ENCODE measurements around the gene SMIM1. TPM values are rescaled to one million over a fixed set of nuclear protein-coding genes. Genes with fewer than 3 reads are reported as not detected.

Gene SMIM1
- polyA plus RNA-seq, 1 donor (not counting 4 experiments of a cell fraction or from before 2014, with no cell fraction given): 0.79 TPM

DNA sequence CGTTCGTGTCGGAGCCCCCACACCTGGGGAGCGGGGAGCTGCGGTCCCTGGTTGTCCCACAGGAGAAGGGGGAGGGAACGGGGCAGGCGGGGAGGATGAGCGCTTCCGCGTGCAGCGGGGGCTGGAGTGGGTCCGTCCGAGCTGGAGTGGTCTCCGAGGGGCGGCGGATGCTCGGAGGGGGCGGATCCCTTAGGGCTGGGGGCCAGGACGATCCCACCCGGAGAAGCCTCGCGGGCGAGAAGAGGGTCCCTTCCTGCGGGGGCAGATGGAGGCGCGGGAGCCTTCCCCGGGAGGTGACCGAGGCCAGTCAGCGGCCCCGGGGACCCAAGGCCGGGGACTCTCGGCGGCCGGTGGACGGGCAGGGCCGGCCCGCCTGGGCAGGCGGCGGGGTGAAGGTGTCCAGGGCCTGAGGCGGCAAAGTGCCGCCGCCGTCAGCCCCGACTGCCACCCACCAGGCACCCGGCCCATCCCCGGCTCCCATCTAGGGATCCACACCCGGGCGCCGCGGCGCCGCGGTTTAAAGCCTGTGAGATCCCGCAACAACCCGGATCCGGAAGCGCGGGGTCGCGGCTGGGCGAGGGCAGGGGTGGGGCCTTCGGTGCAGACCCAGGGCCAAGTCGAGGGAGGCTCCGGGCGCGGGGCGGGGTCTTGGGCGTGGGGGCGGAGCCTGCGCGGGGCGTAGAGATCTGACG lies 25.6 kb upstream of the SMIM1 start:
- peak overlapping the region; percentile 19 for H2AFZ ChIP-seq (ENCODE audit: control insufficient read depth, low read length)
- H3K9ac ChIP-seq (ENCODE audit: control insufficient read depth, extremely low read depth, insufficient read depth, low read length): peak overlapping the region; percentile 54
- H3K27me3 ChIP-seq (ENCODE audit: control insufficient read depth, extremely low read depth, insufficient read depth, low read length): peaks cover 5% of the 10 kb centered on the region
- peaks cover 2% of the 10 kb centered on the region for H3K9me1 ChIP-seq (ENCODE audit: control insufficient read depth, extremely low read depth, insufficient read depth, low read length)
- no peaks in the 10 kb centered on the region for H3K79me2 ChIP-seq (ENCODE audit: control insufficient read depth, insufficient read depth, low read length)
- H3K9me3 ChIP-seq (ENCODE audit: control insufficient read depth, low read depth, low read length): no peaks in the 10 kb centered on the region
- TF ChIP-seq, protein P1, sequence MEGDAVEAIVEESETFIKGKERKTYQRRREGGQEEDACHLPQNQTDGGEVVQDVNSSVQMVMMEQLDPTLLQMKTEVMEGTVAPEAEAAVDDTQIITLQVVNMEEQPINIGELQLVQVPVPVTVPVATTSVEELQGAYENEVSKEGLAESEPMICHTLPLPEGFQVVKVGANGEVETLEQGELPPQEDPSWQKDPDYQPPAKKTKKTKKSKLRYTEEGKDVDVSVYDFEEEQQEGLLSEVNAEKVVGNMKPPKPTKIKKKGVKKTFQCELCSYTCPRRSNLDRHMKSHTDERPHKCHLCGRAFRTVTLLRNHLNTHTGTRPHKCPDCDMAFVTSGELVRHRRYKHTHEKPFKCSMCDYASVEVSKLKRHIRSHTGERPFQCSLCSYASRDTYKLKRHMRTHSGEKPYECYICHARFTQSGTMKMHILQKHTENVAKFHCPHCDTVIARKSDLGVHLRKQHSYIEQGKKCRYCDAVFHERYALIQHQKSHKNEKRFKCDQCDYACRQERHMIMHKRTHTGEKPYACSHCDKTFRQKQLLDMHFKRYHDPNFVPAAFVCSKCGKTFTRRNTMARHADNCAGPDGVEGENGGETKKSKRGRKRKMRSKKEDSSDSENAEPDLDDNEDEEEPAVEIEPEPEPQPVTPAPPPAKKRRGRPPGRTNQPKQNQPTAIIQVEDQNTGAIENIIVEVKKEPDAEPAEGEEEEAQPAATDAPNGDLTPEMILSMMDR (optimal IDR thresholded peaks at IDR 0.05 in 1 of 3, IDR thresholded peaks at IDR 0.05 in 1 of 3, conservative IDR thresholded peaks at IDR 0.05 in 1 of 3; ENCODE audit: extremely low read depth in 1 of 3, insufficient read depth in 2 of 3, low read length in 3 of 3): no peak
- TF ChIP-seq EZH2 (IDR thresholded peaks at IDR 0.05; ENCODE audit: low read length): no peak
- H3K4me1 ChIP-seq (ENCODE audit: control insufficient read depth, extremely low read depth, insufficient read depth, low read length): peaks cover 17% of the 10 kb centered on the region
- no peaks in the 10 kb centered on the region for H4K20me1 ChIP-seq (ENCODE audit: control insufficient read depth, extremely low read depth, insufficient read depth, low read length)
- H3K4me2 ChIP-seq (ENCODE audit: control insufficient read depth, extremely low read depth, insufficient read depth, low read depth, low read length): peak overlapping the region; percentile 84
- dilution Hi-C loops (cut with MboI; ENCODE audit: extremely low pct_ligation_motif_present, low sequenced_read_pairs): no loop called here
- peaks cover 3 to 6% of the 10 kb centered on the region in 2 experiments for H3K36me3 ChIP-seq (ENCODE audit: control insufficient read depth in 2 of 2, extremely low read depth in 1 of 2, insufficient read depth in 2 of 2, low read length in 2 of 2)
- peak; percentile 45 for DNase-seq (ENCODE audit: low read depth, low spot score)
- H3K4me3 ChIP-seq (ENCODE audit: control insufficient read depth in 2 of 3, extremely low read depth in 1 of 3, insufficient read depth in 2 of 3, low read depth in 1 of 3, low read length in 3 of 3): peak overlapping the region; percentile 56 to 68 (median 61)
- no peak overlapping the region for H3K27ac ChIP-seq (ENCODE audit: control insufficient read depth, insufficient read depth, low read length)
- no peak for FAIRE-seq

DNA sequence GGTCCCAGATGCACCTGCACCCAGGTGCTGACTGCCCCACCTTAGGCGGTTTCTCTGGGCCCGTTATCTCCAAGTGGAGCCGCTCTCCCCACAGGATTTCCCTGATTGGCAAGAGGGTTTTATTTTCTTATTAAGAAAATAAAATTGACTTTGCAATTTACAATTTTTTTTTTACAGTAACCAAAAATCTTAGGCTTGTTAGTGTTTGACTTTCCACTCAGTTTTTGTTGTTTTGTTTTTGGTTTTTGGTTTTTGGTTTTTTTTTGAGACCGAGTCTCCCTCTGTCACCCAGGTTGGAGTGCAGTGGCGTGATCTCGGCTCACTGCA lies 25.1 kb upstream of the SMIM1 start:
- Histone ChIP-seq H3K9me3 (ENCODE audit: control insufficient read depth, low read depth, low read length) (no peaks in the 10 kb centered on the region), H3K4me2 (ENCODE audit: control insufficient read depth, extremely low read depth, insufficient read depth, low read depth, low read length) (peak overlapping the region; percentile 50), H3K9ac (ENCODE audit: control insufficient read depth, extremely low read depth, insufficient read depth, low read length) (no peak overlapping the region), H3K27me3 (ENCODE audit: control insufficient read depth, extremely low read depth, insufficient read depth, low read length) (peaks cover 5% of the 10 kb centered on the region), H4K20me1 (ENCODE audit: control insufficient read depth, extremely low read depth, insufficient read depth, low read length) (no peaks in the 10 kb centered on the region), H3K79me2 (ENCODE audit: control insufficient read depth, insufficient read depth, low read length) (no peaks in the 10 kb centered on the region), H3K36me3 (ENCODE audit: control insufficient read depth in 2 of 2, extremely low read depth in 1 of 2, insufficient read depth in 2 of 2, low read length in 2 of 2) (peaks cover 0 to 6% of the 10 kb centered on the region in 2 experiments), H2AFZ (ENCODE audit: control insufficient read depth, low read length) (peak overlapping the region; percentile 19), H3K9me1 (ENCODE audit: control insufficient read depth, extremely low read depth, insufficient read depth, low read length) (peaks cover 2% of the 10 kb centered on the region), H3K4me1 (ENCODE audit: control insufficient read depth, extremely low read depth, insufficient read depth, low read length) (peaks cover 17% of the 10 kb centered on the region), H3K4me3 (ENCODE audit: control insufficient read depth in 2 of 3, extremely low read depth in 1 of 3, insufficient read depth in 2 of 3, low read depth in 1 of 3, low read length in 3 of 3) (peak overlapping the region; percentile 56 to 68 (median 61)), H3K27ac (ENCODE audit: control insufficient read depth, insufficient read depth, low read length) (no peak overlapping the region)
- no peak for FAIRE-seq
- TF ChIP-seq, protein P1 (optimal IDR thresholded peaks at IDR 0.05 in 1 of 3, IDR thresholded peaks at IDR 0.05 in 1 of 3, conservative IDR thresholded peaks at IDR 0.05 in 1 of 3; ENCODE audit: extremely low read depth in 1 of 3, insufficient read depth in 2 of 3, low read length in 3 of 3): no peak
- TF ChIP-seq EZH2 (IDR thresholded peaks at IDR 0.05; ENCODE audit: low read length): no peak
- no peak for DNase-seq (ENCODE audit: low read depth, low spot score)
- dilution Hi-C loops (cut with MboI; ENCODE audit: extremely low pct_ligation_motif_present, low sequenced_read_pairs): no loop called here
